Body of pancreas (tissue), 4 donors: ENCODE data around the gene ZNF134.

Source experiments
- CTCF ChIP-seq, 7 experiments: fragments of 450-650 bp in 4 of 7; fragments of 200-600 bp in 3 of 7; sonication (generic) in 3 of 7; IDR thresholded peaks; one replicate each; pipeline ENCODE4 v1.5.1; 2016 to 2019; ENCODE audit warnings: antibody characterized with exemption in 7 of 7
- POLR2A ChIP-seq, 3 donors: fragments of 450-650 bp; IDR thresholded peaks; one replicate each; pipeline ENCODE4 v1.6.1; 2016; ENCODE audit warnings: antibody characterized with exemption in 3 of 3, mild to moderate bottlenecking in 2 of 3

- TF ChIP-seq CTCF (IDR thresholded peaks at IDR 0.05), result no peak
- TF ChIP-seq POLR2A (IDR thresholded peaks at IDR 0.05), result no peak
Measured at GRCh38 chr19:57671124-57671895, 57.3 kb downstream of the ZNF134 start.
